A172 (cell line): ENCODE results near the gene NRL. TPM values are rescaled to one million over a fixed set of nuclear protein-coding genes. Genes with fewer than 3 reads are reported as not detected.

Experiments
- DNase-seq: peaks from one replicate; pipeline ENCODE4 v3.0.0-alpha.2; 2015; ENCODE audit warnings: low spot score
- total RNA-seq: library from RNA; depleted of rRNA; stranded (reverse); fragments of >200 nt; shearing (Covaris generic); gene quantifications from 2 replicates; pipeline ENCODE4 v1.2.3, GENCODE V29; 2014

Gene NRL
- total RNA-seq, 1 experiment from 2014 or later: not detected

DNA sequence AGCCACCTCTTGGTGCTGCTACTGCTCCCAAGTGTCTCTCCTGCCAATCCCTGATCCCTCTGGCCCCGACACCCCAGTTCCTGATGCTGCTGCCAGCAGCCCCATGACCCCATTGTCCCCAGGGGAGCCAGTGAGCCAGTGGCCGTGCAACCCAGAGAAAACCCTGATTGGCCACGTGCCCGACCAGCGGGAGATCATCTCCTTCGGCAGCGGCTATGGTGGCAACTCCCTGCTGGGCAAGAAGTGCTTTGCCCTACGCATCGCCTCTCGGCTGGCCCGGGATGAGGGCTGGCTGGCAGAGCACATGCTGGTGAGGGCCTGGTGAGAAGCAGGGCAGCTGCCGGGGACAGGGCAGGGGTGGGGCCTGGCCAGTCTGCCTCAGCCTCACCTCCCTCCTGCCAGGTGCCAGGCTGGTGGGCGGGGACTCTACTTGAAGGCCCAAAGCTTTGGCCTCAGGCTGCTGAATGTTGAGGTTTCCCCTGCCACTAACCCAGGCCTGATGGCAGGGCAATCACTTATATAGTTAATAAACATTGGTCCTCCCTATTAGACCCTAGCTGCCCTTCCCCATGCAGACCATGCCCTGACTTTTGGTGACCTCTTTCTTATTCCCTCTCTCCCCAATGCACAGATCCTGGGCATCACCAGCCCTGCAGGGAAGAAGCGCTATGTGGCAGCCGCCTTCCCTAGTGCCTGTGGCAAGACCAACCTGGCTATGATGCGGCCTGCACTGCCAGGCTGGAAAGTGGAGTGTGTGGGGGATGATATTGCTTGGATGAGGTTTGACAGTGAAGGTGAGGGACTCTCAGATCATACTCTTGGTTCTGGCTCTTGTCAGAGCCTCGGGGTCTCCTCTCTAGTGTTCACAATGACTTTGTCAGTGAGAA lies 15.6 kb downstream of the NRL start:
- no peak for DNase-seq

DNA sequence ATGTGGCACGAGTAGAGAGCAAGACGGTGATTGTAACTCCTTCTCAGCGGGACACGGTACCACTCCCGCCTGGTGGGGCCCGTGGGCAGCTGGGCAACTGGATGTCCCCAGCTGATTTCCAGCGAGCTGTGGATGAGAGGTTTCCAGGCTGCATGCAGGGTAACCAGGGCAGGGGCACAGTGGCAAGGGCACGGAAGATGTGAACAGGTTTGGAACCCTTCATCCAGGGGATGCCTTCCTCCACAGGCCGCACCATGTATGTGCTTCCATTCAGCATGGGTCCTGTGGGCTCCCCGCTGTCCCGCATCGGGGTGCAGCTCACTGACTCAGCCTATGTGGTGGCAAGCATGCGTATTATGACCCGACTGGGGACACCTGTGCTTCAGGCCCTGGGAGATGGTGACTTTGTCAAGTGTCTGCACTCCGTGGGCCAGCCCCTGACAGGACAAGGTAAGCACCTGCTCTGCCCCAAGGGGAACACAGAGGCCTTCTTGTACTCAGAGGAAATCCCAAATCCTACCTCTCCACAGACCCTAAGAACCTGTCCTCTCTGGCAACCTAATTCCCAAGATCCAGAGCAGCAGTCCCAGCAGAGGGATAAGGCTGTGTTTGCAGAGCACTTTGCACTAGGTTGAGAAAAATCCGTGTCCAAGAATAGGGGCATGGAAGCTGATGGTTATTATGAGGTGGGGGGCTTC lies 16.4 kb downstream of the NRL start:
- no peak for DNase-seq

DNA sequence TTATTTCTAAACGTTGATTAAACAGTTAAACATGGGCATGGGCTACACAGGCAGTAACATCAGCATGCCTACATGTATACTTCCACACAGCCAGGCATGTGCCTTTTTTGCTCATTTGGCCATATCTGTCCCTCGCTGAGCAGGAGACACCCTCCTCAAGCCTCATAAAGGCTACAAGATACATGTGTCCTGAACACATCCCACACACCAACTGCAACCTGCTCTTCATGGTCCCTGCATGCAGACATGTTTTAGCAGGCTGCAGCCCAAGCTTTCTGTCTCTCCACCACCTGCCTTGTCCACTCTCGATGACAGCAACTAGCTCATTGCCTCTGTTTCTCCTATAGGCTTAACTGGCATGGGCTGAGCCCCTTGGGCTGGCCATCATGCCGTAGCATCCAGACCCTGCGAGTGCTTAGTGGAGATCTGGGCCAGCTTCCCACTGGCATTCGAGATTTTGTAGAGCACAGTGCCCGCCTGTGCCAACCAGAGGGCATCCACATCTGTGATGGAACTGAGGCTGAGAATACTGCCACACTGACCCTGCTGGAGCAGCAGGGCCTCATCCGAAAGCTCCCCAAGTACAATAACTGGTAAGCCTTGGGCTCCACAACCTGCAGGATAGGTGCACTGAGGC lies 18.1 kb downstream of the NRL start:
- DNase-seq: no peak

DNA sequence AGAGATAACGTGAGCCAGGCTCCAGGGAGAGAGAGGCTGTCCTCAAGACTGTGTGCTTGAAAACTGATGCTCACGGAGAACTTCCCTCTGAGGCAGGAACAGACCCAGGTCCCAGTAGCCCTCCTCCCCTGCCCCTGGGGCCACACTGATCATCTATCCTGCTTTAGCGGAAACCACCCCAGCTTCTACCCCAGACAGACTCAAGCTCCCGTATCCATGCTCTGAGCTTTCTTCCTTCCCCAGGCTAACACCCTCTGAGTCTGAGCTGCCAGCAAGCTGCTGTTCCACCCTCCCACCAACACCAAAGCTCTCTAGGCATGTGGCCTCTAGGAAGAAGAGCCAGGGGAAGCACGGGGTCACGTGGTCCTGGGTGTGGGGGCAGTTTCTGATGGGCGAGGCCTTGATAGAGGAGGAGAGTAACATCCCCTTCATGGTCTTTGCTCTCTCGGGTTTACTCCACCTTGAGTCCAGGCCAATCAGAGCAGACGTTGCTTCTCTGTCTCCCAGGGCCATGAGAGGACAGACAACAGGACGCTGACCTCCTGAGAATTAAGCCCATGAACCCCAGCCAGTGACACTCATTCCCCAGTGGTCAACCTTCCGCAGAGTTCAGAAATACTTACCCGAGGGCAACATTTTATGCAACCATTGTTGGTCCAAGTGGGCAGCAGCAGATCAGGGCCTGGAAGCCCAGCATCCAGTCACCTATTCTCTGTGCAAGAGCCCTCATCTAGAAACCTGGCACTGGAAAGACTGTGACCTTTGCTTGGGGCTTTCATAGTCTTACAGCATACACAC lies 19.3 kb downstream of the NRL start:
- DNase-seq: no peak

DNA sequence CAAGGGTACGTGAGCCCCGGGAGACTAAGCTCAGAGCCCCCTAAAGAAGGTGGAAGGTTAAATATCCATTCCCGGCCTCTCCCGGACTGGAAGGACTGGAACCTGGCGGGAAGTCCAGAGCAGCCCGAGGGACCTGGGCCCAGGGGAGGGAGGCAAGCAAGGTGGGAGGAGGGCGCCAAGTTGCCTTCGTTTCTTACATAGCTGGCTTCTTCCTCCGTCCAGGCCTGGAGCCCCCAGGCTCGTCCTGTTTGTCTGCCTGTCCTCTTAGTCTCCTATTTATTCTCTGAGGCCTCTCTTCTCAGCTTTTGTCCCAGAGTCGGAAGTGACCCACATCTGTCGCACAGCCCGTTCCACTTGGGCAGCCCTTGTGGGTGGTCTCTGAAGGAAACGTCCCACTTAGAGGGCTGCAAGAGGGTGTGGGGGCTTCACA lies 19.9 kb downstream of the NRL start:
- DNase-seq: no peak

DNA sequence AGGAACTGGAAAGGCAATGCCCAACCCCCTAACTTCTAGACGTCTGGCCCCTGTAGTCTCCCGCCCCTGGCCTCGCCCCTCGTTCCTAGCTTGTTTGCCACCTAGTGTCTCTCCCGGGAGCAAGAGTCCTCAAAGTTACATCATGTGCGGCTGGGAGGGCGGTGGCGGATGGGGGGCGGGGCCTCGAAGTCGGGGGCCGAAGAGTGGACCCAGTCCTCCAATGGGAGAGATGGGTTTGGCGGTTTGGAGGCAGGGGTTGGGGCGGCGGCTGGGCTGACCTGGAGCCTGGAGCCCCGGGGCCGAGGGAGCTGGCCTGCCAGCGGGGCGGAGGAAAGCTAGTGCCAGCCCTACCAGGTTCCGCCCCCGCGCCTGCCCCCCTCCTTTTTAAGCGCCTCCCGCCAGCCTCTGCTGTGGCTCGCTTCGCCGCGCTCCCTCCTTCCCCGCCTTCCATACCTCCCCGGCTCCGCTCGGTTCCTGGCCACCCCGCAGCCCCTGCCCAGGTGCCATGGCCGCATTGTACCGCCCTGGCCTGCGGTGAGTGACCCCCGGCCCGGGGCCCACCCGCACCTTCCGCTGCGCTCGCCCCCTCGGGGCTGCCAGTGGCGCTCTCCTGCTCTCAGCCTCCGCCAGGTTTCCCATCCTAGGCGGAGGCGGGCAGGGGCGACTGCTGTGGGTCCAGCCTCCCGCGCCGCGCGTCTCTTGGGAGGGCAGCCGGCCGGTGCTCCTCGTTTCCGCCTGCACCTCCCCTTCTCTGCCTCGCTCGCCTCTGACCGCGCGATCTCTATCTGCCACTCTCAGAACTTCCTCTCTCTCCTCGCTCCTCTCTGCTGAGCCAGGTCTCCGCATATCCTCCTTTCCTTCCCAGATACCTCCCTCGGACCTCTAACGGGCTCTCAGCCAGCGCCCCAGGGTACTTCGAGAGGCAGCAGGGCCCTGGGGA lies 20.6 kb downstream of the NRL start, which contains the start of gene PCK2:
PCK2 (plus strand) TSS at position 411 of the 940 bp plus-strand sequence; CDS start at position 506, 95 bp downstream.
- peak; percentile 75 for DNase-seq

DNA sequence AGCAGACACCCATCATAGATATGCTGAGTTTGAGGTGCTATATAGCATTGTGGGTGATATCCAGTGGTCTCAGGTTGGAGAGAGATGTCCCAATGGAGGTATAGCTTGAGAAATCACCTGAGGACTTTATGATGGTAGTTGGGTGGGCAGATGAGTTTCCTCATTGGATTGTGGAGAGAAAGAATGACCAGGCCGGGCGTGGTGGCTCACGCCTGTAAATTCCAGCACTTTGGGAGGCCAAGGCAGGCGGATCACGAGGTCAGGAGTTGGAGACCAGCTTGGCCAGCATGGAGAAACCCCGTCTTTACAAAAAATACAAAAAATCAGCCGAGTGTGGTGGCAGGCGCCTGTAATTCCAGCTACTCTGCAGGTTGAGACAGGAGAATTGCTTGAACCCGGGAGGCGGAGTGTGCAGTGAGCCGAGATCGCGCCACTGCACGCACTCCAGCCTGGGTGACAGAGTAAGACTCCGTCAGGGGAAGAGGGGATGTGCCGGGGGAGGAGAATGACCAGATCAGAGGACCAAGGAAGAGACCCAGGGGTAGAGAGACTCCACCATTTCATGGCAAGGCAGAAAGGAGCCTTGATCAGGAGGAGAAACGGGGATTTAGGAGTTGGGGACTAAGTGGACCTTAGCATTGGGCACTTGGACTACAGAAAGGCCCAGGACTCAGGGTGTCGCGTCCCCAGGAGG lies 21.4 kb downstream of the NRL start:
- no peak for DNase-seq

DNA sequence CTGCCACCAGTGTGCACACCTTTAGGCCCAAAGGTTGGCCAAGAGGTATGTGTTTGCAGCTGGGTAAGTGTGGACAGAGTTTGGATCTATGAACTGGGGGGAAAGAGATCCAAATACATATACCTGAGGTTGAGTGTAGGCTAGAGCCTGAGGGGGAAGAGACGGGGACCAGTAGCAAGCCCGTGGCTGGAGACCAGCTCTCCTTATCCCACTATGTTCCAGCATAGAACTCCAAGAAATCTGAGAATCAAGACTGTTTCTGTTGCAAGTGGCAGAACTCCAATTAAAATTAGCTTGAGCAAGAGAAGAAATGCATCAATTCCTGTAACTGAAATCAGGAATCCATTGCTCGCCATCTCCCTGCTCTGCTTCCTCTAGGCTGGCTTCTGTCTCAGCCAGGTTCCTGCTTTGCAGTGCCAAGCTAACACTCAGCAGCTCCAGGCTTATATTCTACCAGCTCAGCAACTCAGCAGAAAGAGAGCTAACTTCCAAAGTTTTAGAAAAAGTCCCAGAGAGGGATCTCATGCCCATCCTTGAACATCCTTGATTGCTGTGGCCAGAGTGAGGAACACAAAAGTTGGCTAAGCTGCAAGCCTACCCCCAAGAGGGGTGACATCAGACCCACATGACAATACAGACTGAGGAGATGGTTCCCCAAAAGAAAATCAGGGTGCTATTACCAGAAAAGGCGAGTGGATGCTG lies 22.1 kb downstream of the NRL start:
- no peak for DNase-seq

DNA sequence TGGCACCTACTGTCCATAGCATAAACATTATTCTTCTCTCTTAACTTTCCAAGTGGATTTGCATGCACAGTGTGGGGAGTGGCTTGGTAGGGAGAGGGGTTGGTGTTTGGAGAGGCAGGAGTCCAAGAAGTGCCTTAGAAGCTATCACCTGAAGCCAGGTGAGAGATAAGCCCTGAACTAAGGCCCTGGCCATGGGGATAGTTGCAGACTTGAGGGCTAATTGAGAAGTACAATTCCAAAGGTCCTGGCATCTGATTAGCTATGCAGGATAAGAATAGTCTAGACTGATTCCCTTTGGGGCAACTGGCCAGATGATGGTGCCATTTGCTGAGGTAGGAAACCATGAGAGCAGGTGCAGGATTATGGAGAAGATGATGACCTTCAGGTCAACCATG lies 22.6 kb downstream of the NRL start:
- no peak for DNase-seq

DNA sequence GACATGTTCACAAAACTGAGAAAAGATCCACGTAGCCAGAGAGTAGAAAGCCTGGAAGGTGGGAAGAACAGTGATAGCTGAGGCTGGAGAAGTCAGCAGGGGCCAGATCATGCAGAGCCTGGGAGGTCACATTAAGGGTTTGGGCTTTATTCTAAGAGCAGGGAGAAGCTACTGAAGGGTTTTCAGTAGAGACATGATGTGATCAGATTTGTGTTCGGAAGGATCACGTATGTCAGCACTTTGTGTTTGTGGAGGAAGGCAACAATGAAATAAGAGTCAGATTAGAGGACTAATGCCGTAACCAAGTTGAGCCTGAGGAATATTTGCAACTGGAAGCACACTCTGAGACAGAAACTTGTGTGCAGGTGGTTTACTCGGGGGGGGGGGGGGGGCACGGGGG lies 24.9 kb downstream of the NRL start:
- DNase-seq: no peak

DNA sequence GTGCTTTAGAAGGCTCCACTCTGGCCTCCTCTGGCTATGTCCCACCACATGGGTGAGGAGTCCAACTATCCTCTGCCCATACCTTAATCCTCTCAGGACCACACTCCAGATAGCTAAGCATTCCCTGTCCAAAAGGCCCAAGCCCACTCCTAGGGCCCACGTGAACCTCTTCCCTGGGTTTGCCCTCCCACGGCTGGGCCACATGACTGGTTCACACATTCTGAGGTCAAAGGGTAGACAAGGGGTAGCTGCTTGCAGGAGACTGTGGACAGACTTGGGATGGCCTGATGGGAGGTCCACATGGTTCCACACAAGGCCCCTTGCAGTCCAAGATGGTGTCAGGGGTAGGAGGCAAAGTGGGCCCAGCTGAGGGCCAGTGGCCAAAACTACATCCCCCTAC lies 26.7 kb downstream of the NRL start:
- DNase-seq: no peak

DNA sequence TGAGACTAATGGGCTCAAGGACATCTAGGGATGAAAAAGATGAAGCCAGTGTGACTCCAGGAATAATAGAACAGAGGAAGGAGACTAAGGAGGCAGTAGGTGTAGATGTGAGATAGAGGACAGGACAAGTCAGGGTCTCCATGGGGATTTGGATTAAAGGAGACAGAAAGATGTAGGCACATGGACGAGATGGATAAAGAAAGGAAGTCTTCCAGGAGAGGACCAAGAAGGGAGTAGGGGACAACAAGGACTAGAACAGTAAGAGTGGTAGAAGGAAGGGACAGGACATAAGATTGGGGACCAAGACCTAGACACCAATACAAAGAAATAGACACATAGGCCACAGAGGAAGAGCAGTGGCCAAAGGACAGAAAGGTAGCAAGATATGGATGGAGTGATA lies 27.7 kb downstream of the NRL start:
- no peak for DNase-seq

DNA sequence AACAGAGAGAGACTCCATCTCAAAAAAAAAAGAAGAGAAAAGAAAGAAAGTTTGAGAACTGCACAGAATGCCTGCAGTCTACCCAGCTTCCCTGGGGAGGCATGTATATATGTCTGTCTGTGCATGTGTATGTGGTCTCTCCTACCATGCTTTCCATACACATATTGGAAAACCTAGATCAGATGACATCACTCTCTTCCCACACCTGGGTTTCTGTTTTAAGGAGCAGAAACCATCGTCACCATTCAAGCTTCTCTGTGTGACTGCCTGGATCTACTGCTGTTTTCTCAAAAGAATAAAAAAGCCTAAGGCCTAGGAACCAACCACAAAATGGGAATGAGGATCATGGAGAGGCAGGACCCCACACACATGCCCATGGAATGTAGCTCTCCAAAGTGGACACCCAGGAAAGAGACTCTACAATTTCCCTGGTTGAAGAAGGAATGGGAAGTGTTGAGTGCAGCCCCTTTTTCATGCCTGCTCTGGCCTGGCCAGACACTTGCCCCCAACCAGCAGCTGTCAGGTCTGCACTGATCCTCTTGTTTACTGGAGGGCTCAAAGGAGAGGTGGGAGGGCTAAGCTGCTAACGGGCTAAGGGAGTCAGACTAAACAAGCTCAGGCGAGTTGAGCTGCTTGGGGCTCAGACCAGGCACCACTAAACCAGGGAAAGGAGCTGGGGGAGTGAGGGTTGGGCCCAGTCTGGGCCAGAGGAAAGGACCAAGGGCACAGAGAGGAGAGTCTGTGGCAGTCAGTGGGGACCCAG lies 28.4 kb downstream of the NRL start:
- no peak for DNase-seq

DNA sequence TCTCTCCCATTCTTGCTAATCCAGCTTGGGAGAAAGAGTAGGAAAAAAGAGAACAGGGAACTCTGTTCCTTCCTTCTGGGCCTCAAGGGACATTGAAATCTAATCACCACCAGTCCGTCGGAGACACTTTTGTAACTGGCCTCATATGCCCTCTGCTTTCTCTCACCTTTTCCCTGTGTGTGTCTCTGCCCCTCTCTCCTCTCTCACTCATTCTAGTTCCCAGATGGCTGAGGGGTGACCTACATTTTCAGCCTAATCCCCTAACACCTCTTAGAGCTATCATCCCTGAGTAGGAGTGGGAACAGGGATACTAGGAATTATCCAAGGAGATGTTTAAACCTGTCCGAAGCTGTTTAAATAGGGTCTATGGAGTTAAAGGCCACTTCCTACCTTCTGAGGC lies 29.5 kb downstream of the NRL start:
- DNase-seq: no peak

DNA sequence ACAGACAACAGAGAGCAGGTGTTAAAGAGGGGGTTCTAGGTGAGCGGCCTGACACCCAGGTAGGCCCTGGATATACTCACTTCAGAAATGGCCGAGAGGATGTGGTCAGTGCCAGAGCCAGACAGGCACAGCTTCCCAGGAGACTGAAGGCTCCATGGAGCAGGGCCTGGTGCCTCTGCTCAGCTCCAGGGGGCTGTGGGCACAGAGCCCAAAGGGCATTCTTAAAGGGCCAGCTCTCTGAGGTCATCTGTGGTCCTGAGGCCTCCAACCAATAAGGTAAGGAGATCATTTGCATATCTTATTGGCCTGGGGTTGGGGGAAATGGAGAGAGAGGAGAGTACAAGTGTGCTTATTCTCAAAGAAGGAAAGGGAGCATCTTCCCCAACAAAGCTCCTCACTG lies 30.3 kb downstream of the NRL start:
- no peak for DNase-seq

DNA sequence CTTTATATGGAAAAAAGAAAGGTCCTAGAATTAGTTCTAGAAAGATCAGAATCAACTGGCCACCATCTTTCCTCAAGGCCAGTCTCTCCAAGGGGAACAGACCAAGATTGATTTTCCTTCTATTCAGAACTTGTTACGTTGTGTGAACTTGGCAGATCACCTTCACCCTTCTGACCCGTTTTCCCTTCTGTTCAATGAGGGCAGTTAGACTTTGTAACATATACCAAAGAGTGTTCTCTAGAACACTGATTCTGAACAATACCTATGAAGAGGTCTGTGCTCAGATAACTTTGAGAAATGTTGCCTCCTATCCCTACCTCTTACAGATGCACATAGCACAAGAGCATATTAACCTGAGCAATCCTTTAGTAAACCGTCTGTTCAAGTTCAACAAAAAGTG lies 31.3 kb downstream of the NRL start:
- no peak for DNase-seq

DNA sequence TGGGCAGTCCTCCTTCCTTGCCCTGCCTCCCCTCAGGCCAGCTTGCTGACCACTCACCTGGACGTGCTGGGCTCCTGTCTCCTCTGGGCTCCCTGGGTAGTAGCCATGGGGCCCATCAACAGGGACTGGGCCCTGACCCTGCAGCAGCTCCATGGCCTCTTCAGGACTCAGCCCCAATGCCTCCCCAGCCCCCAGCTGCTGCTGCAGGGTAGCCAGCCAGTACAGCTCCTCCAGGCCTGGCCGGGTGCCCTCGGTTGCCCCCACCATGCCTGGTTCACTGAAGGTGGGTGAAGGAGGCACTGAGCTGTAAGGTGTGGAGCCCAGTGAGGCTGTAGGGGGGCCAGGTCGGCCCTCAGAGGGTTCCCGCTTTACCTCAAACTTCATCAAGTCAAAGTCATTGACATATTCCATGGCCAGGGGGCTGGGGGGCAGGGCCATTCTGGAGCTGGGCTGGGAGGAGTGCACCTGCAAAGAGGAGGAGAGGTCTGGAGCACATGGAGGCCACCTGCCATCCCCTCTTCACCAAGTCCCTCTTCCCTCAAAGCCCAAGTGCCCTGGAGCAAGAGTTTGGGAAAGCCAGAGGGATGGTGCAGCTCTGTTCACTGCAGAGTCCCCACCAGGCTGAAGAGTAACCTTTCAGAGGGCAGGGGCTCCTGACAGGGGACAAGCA lies 32.2 kb downstream of the NRL start:
- no peak for DNase-seq

DNA sequence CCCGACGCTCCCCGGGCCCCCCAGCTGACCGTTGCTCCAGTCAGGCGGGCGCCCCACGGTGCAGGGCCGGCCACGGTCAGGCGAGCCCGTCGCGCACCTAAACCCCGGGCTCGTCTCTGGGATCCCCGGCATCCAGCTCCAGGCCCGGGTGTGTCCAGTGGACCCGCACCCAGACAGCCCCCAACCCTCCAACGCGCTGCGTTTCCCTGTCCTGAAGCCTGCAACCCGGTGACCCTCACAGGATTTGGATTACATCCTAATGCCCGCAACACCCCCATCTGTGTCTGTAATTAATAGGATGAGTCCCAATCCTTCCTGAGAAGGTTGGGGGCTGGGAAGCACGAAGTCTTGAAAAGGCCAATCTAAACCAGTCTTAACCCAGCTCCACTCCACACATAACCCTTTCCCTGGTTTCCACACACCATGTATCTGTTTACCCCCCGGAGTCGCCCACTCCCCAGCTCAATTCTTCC lies 33.0 kb downstream of the NRL start:
- DNase-seq: no peak
